ENCODE data around the gene RSF1.

- TF ChIP-seq CTCF (IDR thresholded peaks at IDR 0.05) (no peak), POLR2A (IDR thresholded peaks at IDR 0.05) (no peak)
These were observed 158.9 kb downstream of the RSF1 start for GRCh38 chr11:77661670-77662069.

All from uterus (tissue), 2 donors.